Activated CD4-positive, alpha-beta T cell treated with anti-CD3 and anti-CD28 coated beads, Interleukin-10, Interleukin-2, amounts not matched to agents 100 ng/mL and 50 ng/mL, durations not matched to agents 16 hours and 8 hours (primary cell): ENCODE data around the gene TTR.

Experiments
- DNase-seq: peaks from one replicate; pipeline ENCODE4 v3.0.0-alpha.2; 2020

TTR gene

GRCh38 chr18:31617031-31617717 is 25.5 kb downstream of the TTR start:
- no peak for DNase-seq

- no peak for DNase-seq
Observed at GRCh38 chr18:31618801-31619200, 27.1 kb downstream of the TTR start.

- DNase-seq: no peak
Observed at GRCh38 chr18:31619291-31619690, 27.6 kb downstream of the TTR start.

- DNase-seq: no peak
Observed at GRCh38 chr18:31624892-31625640, 33.4 kb downstream of the TTR start.

GRCh38 chr18:31626409-31626808 is 34.7 kb downstream of the TTR start:
- no peak for DNase-seq

- DNase-seq: no peak
Observed at GRCh38 chr18:31630549-31630948, 38.9 kb downstream of the TTR start.

- no peak for DNase-seq
Observed at GRCh38 chr18:31631526-31631925, 39.8 kb downstream of the TTR start.

GRCh38 chr18:31632356-31632755 is 40.7 kb downstream of the TTR start:
- no peak for DNase-seq

- DNase-seq: no peak
Observed at GRCh38 chr18:31633392-31634330, 42.0 kb downstream of the TTR start.

GRCh38 chr18:31634331-31634713 is 42.6 kb downstream of the TTR start:
- peak; percentile 50 for DNase-seq

- no peak for DNase-seq
Observed at GRCh38 chr18:31636387-31636786, 44.7 kb downstream of the TTR start.

GRCh38 chr18:31637445-31637844 is 45.8 kb downstream of the TTR start:
- DNase-seq: no peak

- DNase-seq: no peak
Observed at GRCh38 chr18:31643003-31643402, 51.3 kb downstream of the TTR start.

GRCh38 chr18:31645411-31645810 is 53.7 kb downstream of the TTR start:
- no peak for DNase-seq

GRCh38 chr18:31646332-31647126 is 54.9 kb downstream of the TTR start:
- no peak for DNase-seq

GRCh38 chr18:31647127-31647753 is 55.6 kb downstream of the TTR start:
- no peak for DNase-seq
